HEK293 (cell line): ENCODE data around the gene SLC26A4.

Experiments
- CTCF ChIA-PET: fragments of 350-600 bp; formaldehyde crosslinking; extraction: SDS; loops from one replicate; lab custom pipeline; 2021; ENCODE audit warnings: antibody characterized with exemption; lab: Yijun Ruan, JAX
- POLR2A ChIA-PET: fragments of 300-600 bp; formaldehyde crosslinking; extraction: SDS; loops from one replicate; lab custom pipeline; 2020; ENCODE audit warnings: antibody characterized with exemption, inconsistent platforms; lab: Yijun Ruan, JAX
- H3K27ac ChIP-seq: fragments of 200-500 bp; sonication (Bioruptor generic); 2 replicates; pipeline ENCODE4 v1.5.1; 2014; ENCODE audit warnings: low read depth, low read length, control low read depth, inconsistent platforms; ENCODE audit errors: extremely low read depth
- H3K36me3 ChIP-seq, 2 experiments: fragments of 200-500 bp in 1 of 2; sonication (Bioruptor generic) in 1 of 2; 1 replicate in 1 of 2; 2 replicates in 1 of 2; pipeline ENCODE4 v1.5.1; 2014 to 2017; ENCODE audit warnings: inconsistent platforms in 2 of 2, low read length in 2 of 2; ENCODE audit not compliant: control insufficient read depth in 2 of 2, insufficient read depth in 1 of 2
- H3K4me1 ChIP-seq: fragments of 200-500 bp; sonication (Bioruptor generic); 2 replicates; pipeline ENCODE4 v1.5.1; 2014; ENCODE audit warnings: mild to moderate bottlenecking, low read length, inconsistent platforms; ENCODE audit not compliant: control insufficient read depth, insufficient read depth
- H3K4me3 ChIP-seq: 2 replicates; pipeline ENCODE4 v1.5.1; 2011; ENCODE audit warnings: low read depth, mild to moderate bottlenecking, control low read depth, low read length, moderate library complexity
- H3K9me3 ChIP-seq: fragments of 200-500 bp; sonication (Bioruptor generic); 2 replicates; pipeline ENCODE4 v1.5.1; 2014; ENCODE audit warnings: low read depth, low read length, inconsistent platforms; ENCODE audit not compliant: control insufficient read depth, insufficient read depth
- HOXA7 ChIP-seq: sonication (generic); formaldehyde crosslinking; IDR thresholded peaks from 2 replicates; pipeline ENCODE4 v1.8.1; 2022; ENCODE audit warnings: missing genetic modification reagents, borderline replicate concordance
- KLF8 ChIP-seq: fragments of 450-650 bp; formaldehyde crosslinking; IDR thresholded peaks from 2 replicates; pipeline ENCODE4 v1.5.1; 2016; ENCODE audit warnings: missing biosample characterization, missing genetic modification characterization
- KLF9 ChIP-seq: fragments of 450-650 bp; formaldehyde crosslinking; IDR thresholded peaks from 2 replicates; pipeline ENCODE4 v1.5.1; 2016; ENCODE audit warnings: missing biosample characterization, missing genetic modification characterization, low read depth
- PBX3 ChIP-seq: sonication (generic); formaldehyde crosslinking; IDR thresholded peaks from 2 replicates; pipeline ENCODE4 v1.8.1; 2022; ENCODE audit warnings: mild to moderate bottlenecking, moderate library complexity, missing genetic modification reagents
- RBAK ChIP-seq: fragments of 450-650 bp; formaldehyde crosslinking; IDR thresholded peaks from 2 replicates; pipeline ENCODE4 v1.5.1; 2016; ENCODE audit warnings: missing biosample characterization, missing genetic modification characterization
- REPIN1 ChIP-seq: fragments of 450-650 bp; formaldehyde crosslinking; IDR thresholded peaks from 2 replicates; pipeline ENCODE4 v1.5.1; 2017; ENCODE audit warnings: missing biosample characterization, missing genetic modification characterization, low read depth
- YY1 ChIP-seq: fragments of 450-650 bp; formaldehyde crosslinking; IDR thresholded peaks from 2 replicates; pipeline ENCODE4 v1.5.1; 2018; ENCODE audit warnings: missing biosample characterization, missing genetic modification characterization
- ZBTB10 ChIP-seq: fragments of 450-650 bp; formaldehyde crosslinking; IDR thresholded peaks from 2 replicates; pipeline ENCODE4 v1.5.1; 2016; ENCODE audit warnings: missing biosample characterization, missing genetic modification characterization
- ZBTB11 ChIP-seq: fragments of 450-650 bp; formaldehyde crosslinking; conservative IDR thresholded peaks from 2 replicates; pipeline ENCODE4 v1.5.1; 2016; ENCODE audit warnings: low read depth, missing biosample characterization, missing genetic modification characterization
- ZBTB8A ChIP-seq: fragments of 450-650 bp; formaldehyde crosslinking; IDR thresholded peaks from 2 replicates; pipeline ENCODE4 v1.5.1; 2016; ENCODE audit warnings: missing biosample characterization, missing genetic modification characterization
- ZNF10 ChIP-seq: fragments of 450-650 bp; formaldehyde crosslinking; IDR thresholded peaks from 2 replicates; pipeline ENCODE4 v1.5.1; 2017; ENCODE audit warnings: missing biosample characterization, missing genetic modification characterization
- ZNF157 ChIP-seq: fragments of 450-650 bp; formaldehyde crosslinking; IDR thresholded peaks from 2 replicates; pipeline ENCODE4 v1.5.1; 2016; ENCODE audit warnings: missing biosample characterization, missing genetic modification characterization
- ZNF23 ChIP-seq: fragments of 450-650 bp; formaldehyde crosslinking; IDR thresholded peaks from 2 replicates; pipeline ENCODE4 v1.5.1; 2016; ENCODE audit warnings: missing biosample characterization, missing genetic modification characterization, borderline replicate concordance
- ZNF280D ChIP-seq: fragments of 450-650 bp; formaldehyde crosslinking; IDR thresholded peaks from 2 replicates; pipeline ENCODE4 v1.5.1; 2016; ENCODE audit warnings: missing biosample characterization, missing genetic modification characterization
- ZNF311 ChIP-seq: fragments of 450-650 bp; formaldehyde crosslinking; IDR thresholded peaks from 2 replicates; pipeline ENCODE4 v1.5.1; 2017; ENCODE audit warnings: missing biosample characterization, missing genetic modification characterization, borderline replicate concordance
- ZNF398 ChIP-seq: fragments of 450-650 bp; formaldehyde crosslinking; IDR thresholded peaks from 2 replicates; pipeline ENCODE4 v1.5.1; 2017; ENCODE audit warnings: missing biosample characterization, missing genetic modification characterization
- ZNF423 ChIP-seq: fragments of 450-650 bp; formaldehyde crosslinking; IDR thresholded peaks from 2 replicates; pipeline ENCODE4 v1.5.1; 2016; ENCODE audit warnings: missing biosample characterization, missing genetic modification characterization
- ZNF529 ChIP-seq: fragments of 450-650 bp; formaldehyde crosslinking; IDR thresholded peaks from 2 replicates; pipeline ENCODE4 v1.5.1; 2017; ENCODE audit warnings: missing genetic modification characterization, missing biosample characterization; ENCODE audit not compliant: insufficient replicate concordance
- ZNF580 ChIP-seq: fragments of 450-650 bp; formaldehyde crosslinking; IDR thresholded peaks from 2 replicates; pipeline ENCODE4 v1.5.1; 2016; ENCODE audit warnings: missing biosample characterization, missing genetic modification characterization
- ZNF707 ChIP-seq: fragments of 450-650 bp; formaldehyde crosslinking; IDR thresholded peaks from 2 replicates; pipeline ENCODE4 v1.5.1; 2016; ENCODE audit warnings: missing biosample characterization, missing genetic modification characterization
- ZNF777 ChIP-seq: fragments of 450-650 bp; formaldehyde crosslinking; IDR thresholded peaks from 2 replicates; pipeline ENCODE4 v1.5.1; 2017; ENCODE audit warnings: missing biosample characterization, missing genetic modification characterization, borderline replicate concordance
- ZSCAN23 ChIP-seq: fragments of 450-650 bp; formaldehyde crosslinking; IDR thresholded peaks from 2 replicates; pipeline ENCODE4 v1.5.1; 2016; ENCODE audit warnings: missing biosample characterization, missing genetic modification characterization
- ZSCAN5A ChIP-seq: fragments of 450-650 bp; formaldehyde crosslinking; IDR thresholded peaks from 2 replicates; pipeline ENCODE4 v1.5.1; 2016; ENCODE audit warnings: missing biosample characterization, missing genetic modification characterization

The SLC26A4 gene

GRCh38 chr7:107661865-107662379 is 1.3 kb downstream of the SLC26A4 start (continued):
- no peak for TF ChIP-seq ZNF280D (tag by site-specific recombination)
- TF ChIP-seq YY1, result no peak
- TF ChIP-seq ZNF398 (tag by site-specific recombination), result 0 out of 2 replicates have a peak, but pooled peaks have one; percentile 19
- no peak for TF ChIP-seq HOXA7 (CRISPR knock-in tag)
- no peak for TF ChIP-seq ZBTB11 (tag by site-specific recombination)
- no peak for TF ChIP-seq ZNF157
- peak; percentile 96 for TF ChIP-seq ZBTB8A (tag by site-specific recombination)
- TF ChIP-seq KLF8 (tag by site-specific recombination), result peak; percentile 27; the same call in 1 of the 2 replicates
- TF ChIP-seq RBAK (tag by site-specific recombination), result no peak
- TF ChIP-seq KLF9 (tag by site-specific recombination), result no peak
- no peak for TF ChIP-seq ZNF580
- no peak for TF ChIP-seq PBX3 (CRISPR knock-in tag)
- TF ChIP-seq ZBTB10 (tag by site-specific recombination), result peak; percentile 64; the same call in 1 of the 2 replicates

GRCh38 chr7:107663196-107663595 is 2.6 kb downstream of the SLC26A4 start:
- no peaks in the 10 kb centered on the region for H3K4me1 ChIP-seq
- H3K9me3 ChIP-seq, result no peaks in the 10 kb centered on the region
- H3K36me3 ChIP-seq, result no peaks in the 10 kb centered on the region
- H3K4me3 ChIP-seq, result no peak overlapping the region
- H3K27ac ChIP-seq, result no peak overlapping the region
- CTCF ChIA-PET, result no interaction called here
- POLR2A ChIA-PET, result no interaction called here
- TF ChIP-seq ZNF423 (tag by site-specific recombination) (no peak), ZSCAN5A (tag by site-specific recombination) (no peak), ZNF23 (tag by site-specific recombination) (no peak), REPIN1 (no peak), ZNF311 (tag by site-specific recombination) (no peak), ZSCAN23 (tag by site-specific recombination) (no peak), ZNF10 (no peak), ZNF777 (tag by site-specific recombination) (no peak), ZNF529 (tag by site-specific recombination) (no peak), ZNF707 (no peak), HOXA7 (CRISPR knock-in tag) (no peak)
